ENCODE measurements around the gene FOXD1.

Gene FOXD1

GRCh38 chr5:73405691-73406090, 42.9 kb downstream of the FOXD1 start:
- TF ChIP-seq EZH2phosphoT487 (IDR thresholded peaks at IDR 0.05; ENCODE audit: low read depth) (no peak), CTCF (IDR thresholded peaks at IDR 0.05; ENCODE audit: low read depth, low read length) (no peak)
- no peak overlapping the region for H2AFZ ChIP-seq (ENCODE audit: low read depth, low read length)
- no peak overlapping the region for H3K4me3 ChIP-seq (ENCODE audit: low read length)
- H3K4me1 ChIP-seq (ENCODE audit: low read length), result no peaks in the 10 kb centered on the region; the same call in 1 of the 2 replicates
- H3K9me3 ChIP-seq (ENCODE audit: insufficient read depth, low read length), result no peaks in the 10 kb centered on the region
- no peaks in the 10 kb centered on the region for H3K79me2 ChIP-seq (ENCODE audit: low read length)
- no peaks in the 10 kb centered on the region for H4K20me1 ChIP-seq (ENCODE audit: insufficient read depth, low read length)
- H3K27ac ChIP-seq (ENCODE audit: low read length), result no peak overlapping the region
- no peaks in the 10 kb centered on the region for H3K27me3 ChIP-seq (ENCODE audit: low read depth, low read length)
- no peaks in the 10 kb centered on the region for H3K36me3 ChIP-seq (replicated peaks; ENCODE audit: low read depth, low read length)
- H3K4me2 ChIP-seq (ENCODE audit: low read length), result no peak overlapping the region
- H3K9ac ChIP-seq (ENCODE audit: low read length), result no peak overlapping the region

- H2AFZ ChIP-seq (ENCODE audit: low read depth, low read length), result no peak overlapping the region
- H3K4me1 ChIP-seq (ENCODE audit: low read length), result no peaks in the 10 kb centered on the region; the same call in 1 of the 2 replicates
- no peaks in the 10 kb centered on the region for H3K36me3 ChIP-seq (replicated peaks; ENCODE audit: low read depth, low read length)
- no peaks in the 10 kb centered on the region for H3K27me3 ChIP-seq (ENCODE audit: low read depth, low read length)
- H3K9me3 ChIP-seq (ENCODE audit: insufficient read depth, low read length), result no peaks in the 10 kb centered on the region
- H4K20me1 ChIP-seq (ENCODE audit: insufficient read depth, low read length), result no peaks in the 10 kb centered on the region
- no peak overlapping the region for H3K4me3 ChIP-seq (ENCODE audit: low read length)
- H3K79me2 ChIP-seq (ENCODE audit: low read length), result no peaks in the 10 kb centered on the region
- no peak overlapping the region for H3K4me2 ChIP-seq (ENCODE audit: low read length)
- no peak overlapping the region for H3K9ac ChIP-seq (ENCODE audit: low read length)
- no peak overlapping the region for H3K27ac ChIP-seq (ENCODE audit: low read length)
- no peak for TF ChIP-seq CTCF (IDR thresholded peaks at IDR 0.05; ENCODE audit: low read depth, low read length)
- no peak for TF ChIP-seq EZH2phosphoT487 (IDR thresholded peaks at IDR 0.05; ENCODE audit: low read depth)
Observed at GRCh38 chr5:73399775-73400174, 48.8 kb downstream of the FOXD1 start.

Data from OCI-LY3 (cell line).